A549 (cell line): ENCODE results near the gene PXYLP1.

Source experiments
- CEBPB ChIP-seq, 2 experiments: fragments of >200 bp in 1 of 2; sonication (Bioruptor Twin) in 1 of 2; formaldehyde crosslinking in 1 of 2; IDR thresholded peaks; 2 replicates each; pipeline ENCODE4 v1.6.1; 2012 to 2016
- JUN ChIP-seq, 2 experiments: fragments of >200 bp; sonication (Bioruptor Twin); formaldehyde crosslinking; IDR thresholded peaks; 2 replicates in 1 of 2; 3 replicates in 1 of 2; pipeline ENCODE4 v1.6.1; 2016 to 2017
- JUNB ChIP-seq: fragments of >200 bp; sonication (Bioruptor Twin); formaldehyde crosslinking; IDR thresholded peaks from 2 replicates; pipeline ENCODE4 v1.6.1; 2016
- NR3C1 ChIP-seq: fragments of >200 bp; sonication (Bioruptor Twin); formaldehyde crosslinking; IDR thresholded peaks from 3 replicates; pipeline ENCODE4 v1.6.1; 2017
- POLR2A ChIP-seq: IDR thresholded peaks from 2 replicates; pipeline ENCODE4 v1.6.1; 2012; ENCODE audit warnings: mild to moderate bottlenecking, low read length
- POLR2AphosphoS2 ChIP-seq: conservative IDR thresholded peaks from 2 replicates; pipeline ENCODE4 v1.6.1; 2012; ENCODE audit warnings: low read length, improper control_type of control experiment, inconsistent platforms
- RCOR1 ChIP-seq: fragments of 150-350 bp; IDR thresholded peaks from 2 replicates; pipeline ENCODE4 v1.6.1; 2014; ENCODE audit warnings: antibody characterized with exemption, low read length, low read depth
- SREBF2 ChIP-seq: fragments of 450-650 bp; IDR thresholded peaks from 2 replicates; pipeline ENCODE4 v1.6.1; 2014; ENCODE audit warnings: mild to moderate bottlenecking, moderate library complexity
- TP53 ChIP-seq: fragments of 250-450 bp; sonication (Bioruptor Pico); IDR thresholded peaks from 2 replicates; pipeline ENCODE4 v1.5.0; 2021; ENCODE audit warnings: mild to moderate bottlenecking, moderate library complexity
- ZFP36 ChIP-seq: fragments of 450-650 bp; IDR thresholded peaks from 2 replicates; pipeline ENCODE4 v1.6.1; 2014; ENCODE audit warnings: borderline replicate concordance; ENCODE audit not compliant: partially characterized antibody
- TF ChIP-seq, protein P1 (sequence below): fragments of >200 bp; sonication (Bioruptor Twin); formaldehyde crosslinking; IDR thresholded peaks from 3 replicates; pipeline ENCODE4 v1.5.1; 2016
- TF ChIP-seq, protein P2 (sequence below): fragments of 200-600 bp; sonication (generic); IDR thresholded peaks from 2 replicates; pipeline ENCODE4 v1.6.1; 2016; ENCODE audit warnings: antibody characterized with exemption, mild to moderate bottlenecking, moderate library complexity
- TF ChIP-seq, protein P3 (sequence below): fragments of 450-650 bp; IDR thresholded peaks from 2 replicates; pipeline ENCODE4 v1.6.1; 2014; ENCODE audit warnings: antibody characterized with exemption
- TF ChIP-seq, protein P4 (sequence below): IDR thresholded peaks from 2 replicates; pipeline ENCODE4 v1.6.1; 2012

DNA sequence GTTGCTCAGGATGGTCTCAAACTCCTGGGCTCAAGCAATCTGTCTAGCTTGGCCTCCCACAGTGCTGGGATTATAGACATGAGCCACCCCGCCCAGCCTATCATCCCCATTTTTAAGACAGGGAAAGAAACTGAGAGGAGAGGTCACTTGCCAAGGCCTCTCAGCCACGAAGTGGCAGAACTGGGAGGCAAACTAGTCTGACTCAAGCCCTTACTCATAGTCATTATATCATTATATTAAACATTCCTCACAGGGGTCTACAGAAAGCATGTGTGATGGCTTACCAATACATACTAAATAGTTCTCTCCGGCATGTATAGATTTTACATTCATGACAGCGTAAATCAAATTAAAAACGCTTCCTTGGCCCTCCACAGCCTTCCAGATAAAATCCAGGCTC is 74.7 kb downstream of the PXYLP1 start:
- no peak for TF ChIP-seq JUNB
- TF ChIP-seq, protein P1, sequence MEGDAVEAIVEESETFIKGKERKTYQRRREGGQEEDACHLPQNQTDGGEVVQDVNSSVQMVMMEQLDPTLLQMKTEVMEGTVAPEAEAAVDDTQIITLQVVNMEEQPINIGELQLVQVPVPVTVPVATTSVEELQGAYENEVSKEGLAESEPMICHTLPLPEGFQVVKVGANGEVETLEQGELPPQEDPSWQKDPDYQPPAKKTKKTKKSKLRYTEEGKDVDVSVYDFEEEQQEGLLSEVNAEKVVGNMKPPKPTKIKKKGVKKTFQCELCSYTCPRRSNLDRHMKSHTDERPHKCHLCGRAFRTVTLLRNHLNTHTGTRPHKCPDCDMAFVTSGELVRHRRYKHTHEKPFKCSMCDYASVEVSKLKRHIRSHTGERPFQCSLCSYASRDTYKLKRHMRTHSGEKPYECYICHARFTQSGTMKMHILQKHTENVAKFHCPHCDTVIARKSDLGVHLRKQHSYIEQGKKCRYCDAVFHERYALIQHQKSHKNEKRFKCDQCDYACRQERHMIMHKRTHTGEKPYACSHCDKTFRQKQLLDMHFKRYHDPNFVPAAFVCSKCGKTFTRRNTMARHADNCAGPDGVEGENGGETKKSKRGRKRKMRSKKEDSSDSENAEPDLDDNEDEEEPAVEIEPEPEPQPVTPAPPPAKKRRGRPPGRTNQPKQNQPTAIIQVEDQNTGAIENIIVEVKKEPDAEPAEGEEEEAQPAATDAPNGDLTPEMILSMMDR = no peak
- TF ChIP-seq, protein P2, sequence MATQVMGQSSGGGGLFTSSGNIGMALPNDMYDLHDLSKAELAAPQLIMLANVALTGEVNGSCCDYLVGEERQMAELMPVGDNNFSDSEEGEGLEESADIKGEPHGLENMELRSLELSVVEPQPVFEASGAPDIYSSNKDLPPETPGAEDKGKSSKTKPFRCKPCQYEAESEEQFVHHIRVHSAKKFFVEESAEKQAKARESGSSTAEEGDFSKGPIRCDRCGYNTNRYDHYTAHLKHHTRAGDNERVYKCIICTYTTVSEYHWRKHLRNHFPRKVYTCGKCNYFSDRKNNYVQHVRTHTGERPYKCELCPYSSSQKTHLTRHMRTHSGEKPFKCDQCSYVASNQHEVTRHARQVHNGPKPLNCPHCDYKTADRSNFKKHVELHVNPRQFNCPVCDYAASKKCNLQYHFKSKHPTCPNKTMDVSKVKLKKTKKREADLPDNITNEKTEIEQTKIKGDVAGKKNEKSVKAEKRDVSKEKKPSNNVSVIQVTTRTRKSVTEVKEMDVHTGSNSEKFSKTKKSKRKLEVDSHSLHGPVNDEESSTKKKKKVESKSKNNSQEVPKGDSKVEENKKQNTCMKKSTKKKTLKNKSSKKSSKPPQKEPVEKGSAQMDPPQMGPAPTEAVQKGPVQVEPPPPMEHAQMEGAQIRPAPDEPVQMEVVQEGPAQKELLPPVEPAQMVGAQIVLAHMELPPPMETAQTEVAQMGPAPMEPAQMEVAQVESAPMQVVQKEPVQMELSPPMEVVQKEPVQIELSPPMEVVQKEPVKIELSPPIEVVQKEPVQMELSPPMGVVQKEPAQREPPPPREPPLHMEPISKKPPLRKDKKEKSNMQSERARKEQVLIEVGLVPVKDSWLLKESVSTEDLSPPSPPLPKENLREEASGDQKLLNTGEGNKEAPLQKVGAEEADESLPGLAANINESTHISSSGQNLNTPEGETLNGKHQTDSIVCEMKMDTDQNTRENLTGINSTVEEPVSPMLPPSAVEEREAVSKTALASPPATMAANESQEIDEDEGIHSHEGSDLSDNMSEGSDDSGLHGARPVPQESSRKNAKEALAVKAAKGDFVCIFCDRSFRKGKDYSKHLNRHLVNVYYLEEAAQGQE = no peak
- no peak for TF ChIP-seq JUN (IDR thresholded peaks at IDR 0.05)
- TF ChIP-seq TP53 (CRISPR knock-in tag) = no peak
- no peak for TF ChIP-seq ZFP36
- TF ChIP-seq SREBF2 = no peak
- no peak for TF ChIP-seq POLR2AphosphoS2
- no peak for TF ChIP-seq RCOR1
- TF ChIP-seq, protein P3, sequence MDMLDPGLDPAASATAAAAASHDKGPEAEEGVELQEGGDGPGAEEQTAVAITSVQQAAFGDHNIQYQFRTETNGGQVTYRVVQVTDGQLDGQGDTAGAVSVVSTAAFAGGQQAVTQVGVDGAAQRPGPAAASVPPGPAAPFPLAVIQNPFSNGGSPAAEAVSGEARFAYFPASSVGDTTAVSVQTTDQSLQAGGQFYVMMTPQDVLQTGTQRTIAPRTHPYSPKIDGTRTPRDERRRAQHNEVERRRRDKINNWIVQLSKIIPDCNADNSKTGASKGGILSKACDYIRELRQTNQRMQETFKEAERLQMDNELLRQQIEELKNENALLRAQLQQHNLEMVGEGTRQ = no peak
- TF ChIP-seq, protein P4, sequence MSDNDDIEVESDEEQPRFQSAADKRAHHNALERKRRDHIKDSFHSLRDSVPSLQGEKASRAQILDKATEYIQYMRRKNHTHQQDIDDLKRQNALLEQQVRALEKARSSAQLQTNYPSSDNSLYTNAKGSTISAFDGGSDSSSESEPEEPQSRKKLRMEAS = no peak
- TF ChIP-seq CEBPB (IDR thresholded peaks at IDR 0.05) = no peak
- TF ChIP-seq POLR2A = no peak
- no peak for TF ChIP-seq NR3C1
